ENCODE results near the gene DNLZ. TPM values are rescaled to one million over a fixed set of nuclear protein-coding genes. Genes with fewer than 3 reads are reported as not detected.
A peak's percentile ranks its signal among the peaks of the same experiment; 100 is the strongest.

Gene DNLZ
- total and polyA plus RNA-seq, 2 of the 4 experiments (the other 2 are of a cell fraction): 2.0 to 11.4 TPM

DNA sequence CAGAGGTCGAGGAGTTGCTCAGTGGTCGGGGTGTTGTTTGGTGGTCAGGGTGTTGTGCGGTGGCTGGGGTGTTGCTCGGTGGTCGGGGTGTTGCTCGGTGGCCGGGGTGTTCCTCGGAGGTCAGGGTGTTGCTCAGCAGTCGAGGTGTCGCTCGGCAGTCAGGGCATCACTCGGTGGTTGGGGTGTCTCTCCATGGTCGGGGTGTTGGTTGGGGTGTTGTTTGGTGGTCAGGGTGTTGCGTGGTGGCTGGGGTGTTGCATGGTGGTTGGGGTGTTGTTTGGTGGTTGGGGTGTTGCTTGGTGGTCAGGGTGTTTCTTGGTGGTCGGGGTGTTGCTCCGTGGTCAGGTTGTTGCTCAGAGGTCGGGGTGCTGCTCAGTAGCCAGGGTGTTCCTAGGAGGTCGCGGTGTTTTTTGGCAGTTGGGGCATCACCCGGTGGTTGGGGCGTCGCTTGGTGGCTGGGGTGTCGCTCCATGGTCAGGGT is 47.2 kb downstream of the DNLZ start:
- intact Hi-C loops (cut with micrococcal nuclease) (no loop called here), dilution Hi-C loops (cut with HindIII; ENCODE audit: low sequenced_read_pairs, unreplicated experiment) (no loop called here), in situ Hi-C loops (cut with MboI; ENCODE audit: low sequenced_read_pairs) (no loop called here)
- Histone ChIP-seq H3K4ac (ENCODE audit: low read depth, low read length) (no peak overlapping the region), H2BK5ac (ENCODE audit: low read depth, low read length, poor library complexity, severe bottlenecking) (no peak overlapping the region), H4K8ac (ENCODE audit: low read depth in 2 of 2, low read length in 2 of 2) (no peak overlapping the region), H2BK15ac (ENCODE audit: low read depth, low read length) (no peak overlapping the region; the same call in 2 of the 3 replicates), H3K18ac (ENCODE audit: low read depth, low read length) (no peak overlapping the region), H3K4me3 (ENCODE audit: insufficient read depth, low read depth, low read length) (no peak overlapping the region), H3K9me3 (ENCODE audit: control insufficient read depth, insufficient read depth, low read length) (peaks cover 15% of the 10 kb centered on the region), H4K20me1 (ENCODE audit: insufficient read depth, low read length) (no peaks in the 10 kb centered on the region), H3K36me3 (ENCODE audit: control insufficient read depth, insufficient read depth, low read length) (no peaks in the 10 kb centered on the region), H3K56ac (ENCODE audit: extremely low read depth, insufficient read depth, low read length) (no peak overlapping the region), H2AK9ac (replicated peaks; ENCODE audit: low read depth, low read length, poor library complexity) (peak overlapping the region; percentile 61), H4K91ac (ENCODE audit: insufficient read depth, low read depth, low read length) (no peak overlapping the region), H3K4me1 (ENCODE audit: control insufficient read depth, insufficient read depth, low read length) (peaks cover 3% of the 10 kb centered on the region; the same call in 1 of the 2 replicates), H3K23ac (ENCODE audit: low read depth, low read length) (no peak overlapping the region), H4K5ac (ENCODE audit: low read depth, low read length) (no peak overlapping the region), H3K4me2 (ENCODE audit: low read depth, low read length) (no peak overlapping the region), H3K27ac (ENCODE audit: insufficient read depth, low read length) (no peak overlapping the region), H2BK120ac (ENCODE audit: low read depth, low read length) (no peak overlapping the region), H2BK20ac (ENCODE audit: low read depth, low read length) (no peak overlapping the region), H2AK5ac (ENCODE audit: low read depth, low read length) (peak overlapping the region; percentile 39; the same call in 1 of the 2 replicates), H3K9ac (ENCODE audit: low read depth, low read length) (no peak overlapping the region), H3K14ac (replicated peaks; ENCODE audit: low read depth, low read length) (no peak overlapping the region), H3K27me3 (ENCODE audit: control insufficient read depth, insufficient read depth, low read length) (no peaks in the 10 kb centered on the region), H3K79me1 (ENCODE audit: low read depth in 1 of 2, low read length in 2 of 2) (no peaks in the 10 kb centered on the region), H3K9me1 (ENCODE audit: insufficient read depth, low read length) (no peaks in the 10 kb centered on the region), H2AFZ (replicated peaks; ENCODE audit: low read length, poor library complexity) (no peak overlapping the region)
- TF ChIP-seq CHD1 (IDR thresholded peaks at IDR 0.05; ENCODE audit: low read depth, low read length) (no peak), POLR2A (IDR thresholded peaks at IDR 0.05; ENCODE audit: low read depth, low read length) (no peak), NFE2L2 (IDR thresholded peaks at IDR 0.05; ENCODE audit: low read depth, low read length) (no peak), RAD21 (IDR thresholded peaks at IDR 0.05; ENCODE audit: low read length) (no peak), MAZ (IDR thresholded peaks at IDR 0.05; ENCODE audit: borderline replicate concordance, low read depth, low read length) (no peak), FOS (IDR thresholded peaks at IDR 0.05; ENCODE audit: low read depth, low read length) (no peak), MAFK (IDR thresholded peaks at IDR 0.05; ENCODE audit: low read depth, low read length) (no peak)
- TF ChIP-seq, protein P1, sequence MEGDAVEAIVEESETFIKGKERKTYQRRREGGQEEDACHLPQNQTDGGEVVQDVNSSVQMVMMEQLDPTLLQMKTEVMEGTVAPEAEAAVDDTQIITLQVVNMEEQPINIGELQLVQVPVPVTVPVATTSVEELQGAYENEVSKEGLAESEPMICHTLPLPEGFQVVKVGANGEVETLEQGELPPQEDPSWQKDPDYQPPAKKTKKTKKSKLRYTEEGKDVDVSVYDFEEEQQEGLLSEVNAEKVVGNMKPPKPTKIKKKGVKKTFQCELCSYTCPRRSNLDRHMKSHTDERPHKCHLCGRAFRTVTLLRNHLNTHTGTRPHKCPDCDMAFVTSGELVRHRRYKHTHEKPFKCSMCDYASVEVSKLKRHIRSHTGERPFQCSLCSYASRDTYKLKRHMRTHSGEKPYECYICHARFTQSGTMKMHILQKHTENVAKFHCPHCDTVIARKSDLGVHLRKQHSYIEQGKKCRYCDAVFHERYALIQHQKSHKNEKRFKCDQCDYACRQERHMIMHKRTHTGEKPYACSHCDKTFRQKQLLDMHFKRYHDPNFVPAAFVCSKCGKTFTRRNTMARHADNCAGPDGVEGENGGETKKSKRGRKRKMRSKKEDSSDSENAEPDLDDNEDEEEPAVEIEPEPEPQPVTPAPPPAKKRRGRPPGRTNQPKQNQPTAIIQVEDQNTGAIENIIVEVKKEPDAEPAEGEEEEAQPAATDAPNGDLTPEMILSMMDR (conservative IDR thresholded peaks at IDR 0.05; ENCODE audit: low read depth, low read length): no peak
- TF ChIP-seq, protein P2, sequence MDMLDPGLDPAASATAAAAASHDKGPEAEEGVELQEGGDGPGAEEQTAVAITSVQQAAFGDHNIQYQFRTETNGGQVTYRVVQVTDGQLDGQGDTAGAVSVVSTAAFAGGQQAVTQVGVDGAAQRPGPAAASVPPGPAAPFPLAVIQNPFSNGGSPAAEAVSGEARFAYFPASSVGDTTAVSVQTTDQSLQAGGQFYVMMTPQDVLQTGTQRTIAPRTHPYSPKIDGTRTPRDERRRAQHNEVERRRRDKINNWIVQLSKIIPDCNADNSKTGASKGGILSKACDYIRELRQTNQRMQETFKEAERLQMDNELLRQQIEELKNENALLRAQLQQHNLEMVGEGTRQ (IDR thresholded peaks at IDR 0.05; ENCODE audit: low read depth, low read length): no peak
- BruUV-seq (replicated peaks): no TSS peak
- no peak for DNase-seq
- ChIA-PET POLR2A (ENCODE audit: unreplicated experiment) (no interaction called here), CTCF (no interaction called here)
- 73% methylated on average over 8 of the region's 23 CpGs; no CpG with 5 or more reads in 1 of the 2 experiments for WGBS, 2 experiments (ENCODE audit: extremely low coverage in 2 of 2, insufficient read length in 1 of 2)
- no peak for ATAC-seq (ENCODE audit: low read depth)
